ENCODE results near the gene LY6G5B.
"Not testable (repeated sequence)": the region's sequence is repeated elsewhere in the genome, so short reads cannot be mapped to it uniquely, and the experiment has no call there.

LY6G5B gene

GRCh38 chr6:31708224-31708623, 38.4 kb downstream of the LY6G5B start:
- no peak for DNase-seq
- Histone ChIP-seq H3K36me3 (no peaks in the 10 kb centered on the region), H3K27me3 (ENCODE audit: insufficient read depth, low read depth, severe bottlenecking) (no peaks in the 10 kb centered on the region), H3K9me3 (ENCODE audit: severe bottlenecking) (no peaks in the 10 kb centered on the region), H3K4me3 (ENCODE audit: low read depth, low read length) (no peak overlapping the region), H3K27ac (no peak overlapping the region)
- no peak for TF ChIP-seq CTCF (IDR thresholded peaks at IDR 0.05; ENCODE audit: low read depth, low read length)

- H3K4me3 ChIP-seq (ENCODE audit: low read depth, low read length); DNase-seq; H3K27ac ChIP-seq; H3K9me3 ChIP-seq (ENCODE audit: severe bottlenecking); H3K36me3 ChIP-seq; H3K27me3 ChIP-seq (ENCODE audit: insufficient read depth, low read depth, severe bottlenecking): not testable (repeated sequence)
Observed at GRCh38 chr6:31709157-31709556, 39.4 kb downstream of the LY6G5B start.

GRCh38 chr6:31710523-31711219, 40.9 kb downstream of the LY6G5B start:
- Histone ChIP-seq H3K4me3 (ENCODE audit: low read depth, low read length) (no peak overlapping the region), H3K27me3 (ENCODE audit: insufficient read depth, low read depth, severe bottlenecking) (no peaks in the 10 kb centered on the region), H3K36me3 (no peaks in the 10 kb centered on the region), H3K9me3 (ENCODE audit: severe bottlenecking) (no peaks in the 10 kb centered on the region), H3K27ac (peak overlapping the region; percentile 23)
- DNase-seq: peak; percentile 93
- TF ChIP-seq CTCF (IDR thresholded peaks at IDR 0.05; ENCODE audit: low read depth, low read length): no peak

GRCh38 chr6:31711233-31711632, 41.5 kb downstream of the LY6G5B start:
- DNase-seq: no peak
- no peak for TF ChIP-seq CTCF (IDR thresholded peaks at IDR 0.05; ENCODE audit: low read depth, low read length)
- H3K4me3 ChIP-seq (ENCODE audit: low read depth, low read length): no peak overlapping the region
- H3K36me3 ChIP-seq: no peaks in the 10 kb centered on the region
- H3K27me3 ChIP-seq (ENCODE audit: insufficient read depth, low read depth, severe bottlenecking): no peaks in the 10 kb centered on the region
- no peak overlapping the region for H3K27ac ChIP-seq
- H3K9me3 ChIP-seq (ENCODE audit: severe bottlenecking): no peaks in the 10 kb centered on the region

- Histone ChIP-seq H3K4me3 (ENCODE audit: low read depth, low read length) (no peak overlapping the region), H3K27me3 (ENCODE audit: insufficient read depth, low read depth, severe bottlenecking) (no peaks in the 10 kb centered on the region), H3K9me3 (ENCODE audit: severe bottlenecking) (no peaks in the 10 kb centered on the region), H3K27ac (no peak overlapping the region), H3K36me3 (no peaks in the 10 kb centered on the region)
- DNase-seq: no peak
- no peak for TF ChIP-seq CTCF (IDR thresholded peaks at IDR 0.05; ENCODE audit: low read depth, low read length)
Observed at GRCh38 chr6:31712296-31712695, 42.5 kb downstream of the LY6G5B start.

GRCh38 chr6:31713465-31713864, 43.7 kb downstream of the LY6G5B start:
- no peaks in the 10 kb centered on the region for H3K9me3 ChIP-seq (ENCODE audit: severe bottlenecking)
- no peaks in the 10 kb centered on the region for H3K27me3 ChIP-seq (ENCODE audit: insufficient read depth, low read depth, severe bottlenecking)
- no peak for DNase-seq
- H3K36me3 ChIP-seq: no peaks in the 10 kb centered on the region
- no peak for TF ChIP-seq CTCF (IDR thresholded peaks at IDR 0.05; ENCODE audit: low read depth, low read length)
- peak overlapping the region; percentile 59 for H3K27ac ChIP-seq
- H3K4me3 ChIP-seq (ENCODE audit: low read depth, low read length): no peak overlapping the region
